ENCODE measurements around the gene CCDC12.

Gene CCDC12

DNA sequence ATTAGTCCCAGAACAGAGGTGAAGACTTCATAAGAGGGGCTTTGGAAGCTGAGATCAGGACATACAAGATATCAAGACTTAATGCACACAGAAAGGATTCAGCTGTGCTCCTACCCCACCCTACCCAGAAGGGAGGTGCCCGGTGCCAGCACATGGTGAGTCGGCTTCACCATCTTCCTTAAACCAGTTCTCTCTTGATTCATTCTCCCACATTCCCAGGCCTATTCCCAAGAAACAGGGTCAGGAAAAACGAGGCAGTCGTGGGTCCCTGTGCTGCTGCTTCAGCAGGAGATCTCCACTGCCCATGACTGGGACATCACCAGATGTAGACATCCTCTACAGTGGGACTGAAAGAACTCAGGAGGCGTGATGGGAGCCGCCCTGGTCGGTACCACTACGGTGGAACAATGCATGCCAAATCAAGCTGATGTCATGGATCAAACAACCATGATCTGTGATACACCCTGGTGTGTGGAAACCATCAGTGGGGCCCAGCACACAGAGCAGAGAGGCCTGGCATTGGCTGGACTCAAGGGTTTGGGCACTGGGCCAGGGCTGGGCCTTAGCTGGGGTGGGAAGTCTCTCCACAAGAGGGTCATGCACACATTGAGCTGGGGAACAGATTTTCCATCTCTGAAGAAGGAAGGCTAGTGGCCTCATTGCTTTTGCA lies 41.9 kb downstream of the CCDC12 start:
- peak; percentile 68 for DNase-seq (ENCODE audit: low spot score)
- TF ChIP-seq, protein P1, sequence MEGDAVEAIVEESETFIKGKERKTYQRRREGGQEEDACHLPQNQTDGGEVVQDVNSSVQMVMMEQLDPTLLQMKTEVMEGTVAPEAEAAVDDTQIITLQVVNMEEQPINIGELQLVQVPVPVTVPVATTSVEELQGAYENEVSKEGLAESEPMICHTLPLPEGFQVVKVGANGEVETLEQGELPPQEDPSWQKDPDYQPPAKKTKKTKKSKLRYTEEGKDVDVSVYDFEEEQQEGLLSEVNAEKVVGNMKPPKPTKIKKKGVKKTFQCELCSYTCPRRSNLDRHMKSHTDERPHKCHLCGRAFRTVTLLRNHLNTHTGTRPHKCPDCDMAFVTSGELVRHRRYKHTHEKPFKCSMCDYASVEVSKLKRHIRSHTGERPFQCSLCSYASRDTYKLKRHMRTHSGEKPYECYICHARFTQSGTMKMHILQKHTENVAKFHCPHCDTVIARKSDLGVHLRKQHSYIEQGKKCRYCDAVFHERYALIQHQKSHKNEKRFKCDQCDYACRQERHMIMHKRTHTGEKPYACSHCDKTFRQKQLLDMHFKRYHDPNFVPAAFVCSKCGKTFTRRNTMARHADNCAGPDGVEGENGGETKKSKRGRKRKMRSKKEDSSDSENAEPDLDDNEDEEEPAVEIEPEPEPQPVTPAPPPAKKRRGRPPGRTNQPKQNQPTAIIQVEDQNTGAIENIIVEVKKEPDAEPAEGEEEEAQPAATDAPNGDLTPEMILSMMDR (conservative IDR thresholded peaks at IDR 0.05; ENCODE audit: low read depth), result no peak
- POLR2A ChIA-PET (ENCODE audit: low non-redundant PET), result interaction anchor here (0.7 kb wide), 1 partner anchor 90 kb away, joined by 3 read pairs; no protein-coding TSS in a partner anchor
- peak overlapping the region; percentile 92 for H3K27ac ChIP-seq
- CTCF ChIA-PET, result interaction anchor here (0.6 to 1.0 kb wide), 2 partner anchors 25 to 204 kb away, joined by 3 read pairs; no protein-coding TSS in a partner anchor

DNA sequence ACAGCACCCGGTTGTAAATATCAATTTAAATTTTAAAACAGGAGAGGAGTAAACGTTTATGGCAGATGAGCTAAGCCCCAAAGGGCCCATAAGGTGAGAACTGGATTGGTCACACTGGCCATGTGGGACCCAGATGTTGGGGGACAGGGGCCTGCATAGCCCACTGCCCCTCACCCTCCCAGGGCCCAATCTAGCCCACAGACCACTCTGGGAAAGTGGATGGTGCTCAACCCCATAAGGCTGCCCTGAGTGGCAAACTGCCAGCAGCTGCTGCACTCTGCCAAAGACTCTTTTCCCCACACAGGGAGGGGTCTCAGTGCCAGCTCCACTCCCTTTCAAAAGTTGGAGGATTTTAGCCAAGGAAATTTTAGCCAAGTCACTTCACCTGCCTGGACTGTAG lies 42.5 kb downstream of the CCDC12 start:
- CTCF ChIA-PET, result interaction anchor here (0.6 kb wide), 1 partner anchor 204 kb away, joined by 3 read pairs; no protein-coding TSS in a partner anchor
- DNase-seq (ENCODE audit: low spot score), result no peak
- POLR2A ChIA-PET (ENCODE audit: low non-redundant PET), result no interaction called here
- TF ChIP-seq, protein P1 (conservative IDR thresholded peaks at IDR 0.05; ENCODE audit: low read depth), result no peak
- peak overlapping the region; percentile 92 for H3K27ac ChIP-seq

DNA sequence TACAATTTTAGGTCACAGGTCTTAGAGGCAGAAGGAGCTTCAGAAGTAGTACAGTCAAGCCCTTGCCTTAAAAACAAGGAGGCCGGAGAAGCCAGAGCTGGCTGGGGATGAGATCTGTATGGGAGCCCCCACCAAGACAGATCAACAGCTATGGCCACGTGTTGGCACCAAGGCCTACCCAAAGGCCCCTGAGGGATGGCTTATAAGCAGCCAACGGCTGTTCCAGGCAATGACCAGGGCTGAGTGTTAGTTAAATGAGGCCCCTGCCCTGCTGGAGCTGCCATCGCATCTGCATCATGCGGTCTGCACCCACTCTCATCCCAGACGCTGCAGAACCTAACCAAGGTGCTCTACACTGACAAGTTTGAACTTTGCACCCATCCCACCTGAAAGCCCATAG lies 43.3 kb downstream of the CCDC12 start:
- ChIA-PET CTCF (no interaction called here), POLR2A (ENCODE audit: low non-redundant PET) (no interaction called here)
- TF ChIP-seq, protein P1 (conservative IDR thresholded peaks at IDR 0.05; ENCODE audit: low read depth), result no peak
- no peak for DNase-seq (ENCODE audit: low spot score)
- H3K27ac ChIP-seq, result peak overlapping the region; percentile 92

DNA sequence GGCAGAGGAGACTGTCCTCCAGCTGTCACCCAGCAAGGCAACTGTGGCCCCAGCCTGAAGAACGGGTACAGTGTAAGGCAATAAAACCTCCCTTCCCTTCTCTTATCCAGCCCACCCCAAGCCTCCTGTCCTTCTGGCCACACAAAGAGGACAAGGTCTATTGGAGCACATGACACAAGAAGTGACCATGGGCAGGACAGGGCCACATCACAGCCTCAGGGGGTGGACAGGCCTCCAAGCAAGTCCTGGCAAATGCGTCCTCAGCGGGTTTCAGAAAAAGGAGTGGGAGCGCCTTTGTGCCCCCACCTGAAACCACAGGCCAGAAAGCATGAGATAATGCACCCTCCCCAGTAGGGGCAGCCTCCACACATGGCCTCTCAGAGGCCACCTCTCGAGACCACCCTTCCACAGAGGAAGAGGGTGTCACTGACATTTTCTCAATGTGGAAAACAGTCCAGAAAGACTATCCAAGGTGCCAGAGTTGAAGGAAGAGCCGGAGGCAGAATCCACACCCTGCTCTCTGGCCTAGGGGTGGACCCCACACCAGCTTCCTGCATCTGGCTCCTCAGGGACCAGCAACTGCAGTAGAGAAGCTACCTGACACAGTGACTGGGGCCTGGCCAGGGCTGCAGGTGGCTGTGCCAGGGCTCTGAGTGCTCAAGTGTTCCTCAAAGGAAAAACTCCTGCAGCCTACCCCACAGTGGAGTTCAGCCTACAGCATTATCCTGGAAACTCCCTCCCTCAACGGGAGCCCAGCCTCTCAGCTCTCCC lies 43.9 kb downstream of the CCDC12 start:
- CTCF ChIA-PET, result no interaction called here
- POLR2A ChIA-PET (ENCODE audit: low non-redundant PET), result no interaction called here
- DNase-seq (ENCODE audit: low spot score), result no peak
- H3K27ac ChIP-seq, result peak overlapping the region; percentile 92
- TF ChIP-seq, protein P1 (conservative IDR thresholded peaks at IDR 0.05; ENCODE audit: low read depth), result no peak

DNA sequence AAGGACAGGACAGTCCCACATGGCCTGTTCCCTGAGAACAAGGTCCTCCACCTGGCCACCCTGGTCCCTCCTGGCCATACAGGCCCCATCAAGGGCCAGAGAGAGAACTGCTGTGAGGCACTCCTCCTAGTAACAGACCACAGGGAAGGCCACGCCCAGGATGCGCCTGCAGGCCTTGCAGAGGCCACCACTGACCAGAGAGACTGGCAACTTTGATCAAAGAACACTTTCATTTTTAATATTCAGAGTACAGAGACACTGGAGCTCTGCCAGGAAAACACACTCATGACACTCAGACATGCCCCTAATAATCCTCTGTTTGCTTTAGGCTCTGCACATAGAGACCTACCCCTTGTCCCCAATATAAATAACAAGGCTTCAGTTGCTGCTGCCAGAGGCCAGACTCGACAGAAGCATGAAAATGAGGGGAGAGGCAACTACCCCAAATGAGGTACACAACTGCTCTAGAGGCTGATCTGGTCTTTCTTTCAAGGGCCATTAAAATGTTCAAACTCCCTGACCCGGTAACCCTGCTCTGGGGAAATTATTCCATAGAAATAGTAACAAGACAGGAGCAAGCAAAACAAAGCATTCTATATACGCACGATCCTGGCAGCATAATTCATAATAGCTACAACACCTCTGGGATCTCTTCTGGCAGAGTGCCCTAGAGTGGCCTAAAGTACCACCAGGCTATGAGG lies 44.8 kb downstream of the CCDC12 start:
- ChIA-PET POLR2A (ENCODE audit: low non-redundant PET) (no interaction called here), CTCF (no interaction called here)
- DNase-seq (ENCODE audit: low spot score), result no peak
- peak overlapping the region; percentile 92 for H3K27ac ChIP-seq
- TF ChIP-seq, protein P1 (conservative IDR thresholded peaks at IDR 0.05; ENCODE audit: low read depth), result no peak

DNA sequence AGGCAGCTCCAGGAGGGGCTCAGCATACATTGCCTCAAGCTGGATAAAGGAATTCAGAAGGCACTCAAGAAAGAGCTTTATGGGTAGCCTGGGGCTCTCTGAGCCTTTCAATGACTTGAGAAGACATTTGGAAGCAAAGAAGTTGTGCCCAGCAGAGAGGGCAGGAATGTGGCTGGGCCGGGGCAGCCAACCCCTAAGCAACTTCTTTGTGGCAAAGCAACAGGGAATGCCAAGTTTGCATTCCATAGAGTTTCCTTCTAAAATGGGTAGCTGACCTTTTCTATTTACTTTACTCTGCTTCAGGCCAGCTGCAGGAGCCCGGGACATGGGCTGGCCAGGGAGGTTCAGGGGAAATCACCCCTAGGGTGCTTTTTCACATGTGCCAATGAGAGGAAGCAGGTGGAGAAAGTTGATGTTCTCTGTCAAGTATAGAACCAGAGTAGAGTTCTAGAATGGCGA lies 45.6 kb downstream of the CCDC12 start:
- TF ChIP-seq, protein P1 (conservative IDR thresholded peaks at IDR 0.05; ENCODE audit: low read depth), result no peak
- peak overlapping the region; percentile 60 for H3K27ac ChIP-seq
- no peak for DNase-seq (ENCODE audit: low spot score)
- ChIA-PET POLR2A (ENCODE audit: low non-redundant PET) (interaction anchor here (0.6 kb wide), 1 partner anchor 38 kb away, joined by 3 read pairs; no protein-coding TSS in a partner anchor), CTCF (no interaction called here)

Data from RWPE1 (cell line).